ENCODE results near the gene ADGRD1. TPM values are rescaled to one million over a fixed set of nuclear protein-coding genes. Genes with fewer than 3 reads are reported as not detected.

Gene ADGRD1
- total RNA-seq, 1 donor from 2014 or later, result 99.5 TPM

DNA sequence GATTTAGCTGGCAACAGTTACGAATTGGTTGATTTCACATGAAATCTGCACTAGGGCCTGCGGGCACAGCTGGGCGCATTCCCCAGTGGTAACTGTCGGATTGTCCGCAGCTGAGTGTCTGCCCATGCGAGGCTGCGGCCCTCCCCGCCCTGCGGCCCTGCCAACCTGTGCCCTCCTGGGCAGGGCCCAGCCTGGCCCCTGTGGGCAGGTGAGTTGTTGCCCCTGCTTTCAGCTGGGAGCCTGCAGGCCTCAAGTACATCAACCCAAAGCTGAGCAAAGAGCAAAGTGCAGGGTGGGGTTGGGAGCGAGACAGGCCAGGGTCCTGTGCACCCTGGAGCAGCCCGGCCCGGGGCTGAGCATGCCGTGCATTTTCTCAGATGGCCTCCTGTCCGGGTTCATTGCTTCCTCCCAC is 89.1 kb downstream of the ADGRD1 start:
- Histone ChIP-seq H3K27ac (replicated peaks) (no peak overlapping the region), H3K27me3 (ENCODE audit: low read depth) (no peaks in the 10 kb centered on the region), H3K4me3 (no peak overlapping the region), H3K4me1 (peaks cover 9% of the 10 kb centered on the region), H3K9me3 (replicated peaks) (no peaks in the 10 kb centered on the region), H3K36me3 (no peaks in the 10 kb centered on the region)
- intact Hi-C loops (cut with micrococcal nuclease), result no loop called here
- TF ChIP-seq, protein P1, sequence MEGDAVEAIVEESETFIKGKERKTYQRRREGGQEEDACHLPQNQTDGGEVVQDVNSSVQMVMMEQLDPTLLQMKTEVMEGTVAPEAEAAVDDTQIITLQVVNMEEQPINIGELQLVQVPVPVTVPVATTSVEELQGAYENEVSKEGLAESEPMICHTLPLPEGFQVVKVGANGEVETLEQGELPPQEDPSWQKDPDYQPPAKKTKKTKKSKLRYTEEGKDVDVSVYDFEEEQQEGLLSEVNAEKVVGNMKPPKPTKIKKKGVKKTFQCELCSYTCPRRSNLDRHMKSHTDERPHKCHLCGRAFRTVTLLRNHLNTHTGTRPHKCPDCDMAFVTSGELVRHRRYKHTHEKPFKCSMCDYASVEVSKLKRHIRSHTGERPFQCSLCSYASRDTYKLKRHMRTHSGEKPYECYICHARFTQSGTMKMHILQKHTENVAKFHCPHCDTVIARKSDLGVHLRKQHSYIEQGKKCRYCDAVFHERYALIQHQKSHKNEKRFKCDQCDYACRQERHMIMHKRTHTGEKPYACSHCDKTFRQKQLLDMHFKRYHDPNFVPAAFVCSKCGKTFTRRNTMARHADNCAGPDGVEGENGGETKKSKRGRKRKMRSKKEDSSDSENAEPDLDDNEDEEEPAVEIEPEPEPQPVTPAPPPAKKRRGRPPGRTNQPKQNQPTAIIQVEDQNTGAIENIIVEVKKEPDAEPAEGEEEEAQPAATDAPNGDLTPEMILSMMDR (IDR thresholded peaks at IDR 0.05; ENCODE audit: borderline replicate concordance), result no peak
- no peak for DNase-seq

- Histone ChIP-seq H3K4me3 (no peak overlapping the region), H3K36me3 (no peaks in the 10 kb centered on the region), H3K27me3 (ENCODE audit: low read depth) (no peaks in the 10 kb centered on the region), H3K27ac (replicated peaks) (no peak overlapping the region), H3K4me1 (peaks cover 15% of the 10 kb centered on the region), H3K9me3 (replicated peaks) (no peaks in the 10 kb centered on the region)
- TF ChIP-seq, protein P1 (IDR thresholded peaks at IDR 0.05; ENCODE audit: borderline replicate concordance), result no peak
- no peak for DNase-seq
- intact Hi-C loops (cut with micrococcal nuclease), result no loop called here
Measured at GRCh38 chr12:131043401-131043871, 89.7 kb downstream of the ADGRD1 start.

GRCh38 chr12:131044136-131044535 is 90.4 kb downstream of the ADGRD1 start:
- Histone ChIP-seq H3K27ac (replicated peaks) (no peak overlapping the region), H3K27me3 (ENCODE audit: low read depth) (no peaks in the 10 kb centered on the region), H3K4me1 (peaks cover 22% of the 10 kb centered on the region), H3K36me3 (no peaks in the 10 kb centered on the region), H3K4me3 (no peak overlapping the region), H3K9me3 (replicated peaks) (no peaks in the 10 kb centered on the region)
- TF ChIP-seq, protein P1 (IDR thresholded peaks at IDR 0.05; ENCODE audit: borderline replicate concordance), result no peak
- intact Hi-C loops (cut with micrococcal nuclease), result no loop called here
- DNase-seq, result no peak

GRCh38 chr12:131044760-131045381 is 91.2 kb downstream of the ADGRD1 start:
- TF ChIP-seq, protein P1 (IDR thresholded peaks at IDR 0.05; ENCODE audit: borderline replicate concordance), result no peak
- DNase-seq, result no peak
- peaks cover 30% of the 10 kb centered on the region for H3K4me1 ChIP-seq
- H3K27me3 ChIP-seq (ENCODE audit: low read depth), result no peaks in the 10 kb centered on the region
- H3K9me3 ChIP-seq (replicated peaks), result no peaks in the 10 kb centered on the region
- no peak overlapping the region for H3K4me3 ChIP-seq
- no peaks in the 10 kb centered on the region for H3K36me3 ChIP-seq
- intact Hi-C loops (cut with micrococcal nuclease), result no loop called here
- H3K27ac ChIP-seq (replicated peaks), result no peak overlapping the region

DNA sequence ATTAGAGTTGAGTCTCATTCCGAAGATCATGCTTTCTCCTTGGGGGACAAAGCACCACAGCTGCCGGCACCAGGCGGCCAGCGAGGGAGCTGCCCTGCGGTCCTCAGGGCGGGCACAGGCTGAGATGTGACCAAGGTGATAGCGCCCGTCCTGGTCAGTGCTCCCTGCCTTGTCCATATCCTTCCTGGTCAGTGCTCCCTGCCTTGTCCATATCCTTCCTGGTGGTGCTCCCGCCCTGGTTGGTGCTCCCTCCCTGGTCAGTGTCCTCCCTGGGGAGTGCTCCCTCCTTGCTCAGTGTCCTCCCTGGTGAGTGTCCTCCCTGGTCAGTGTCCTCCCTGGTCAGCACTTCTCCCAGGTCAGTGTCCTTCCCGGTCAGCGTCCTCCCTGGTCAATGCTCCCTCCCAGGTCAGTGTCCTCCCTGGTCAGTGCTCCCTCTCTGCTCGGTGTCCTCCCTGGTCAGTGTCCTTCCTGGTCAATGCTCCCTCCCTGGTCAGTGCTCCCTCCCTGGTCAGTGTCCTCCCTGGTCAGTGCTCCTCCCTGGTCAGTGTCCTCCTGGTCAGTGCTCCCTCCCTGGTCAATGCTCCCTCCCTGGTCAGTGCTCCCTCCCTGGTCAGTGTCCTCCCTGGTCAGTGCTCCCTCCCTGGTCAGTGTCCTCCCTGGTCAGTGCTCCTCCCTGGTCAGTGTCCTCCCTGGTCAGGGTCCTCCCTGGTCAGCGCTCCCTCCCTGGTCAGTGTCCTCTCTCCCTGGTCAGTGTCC is 92.2 kb downstream of the ADGRD1 start:
- no peak for DNase-seq
- no peak overlapping the region for H3K4me3 ChIP-seq
- no peak overlapping the region for H3K27ac ChIP-seq (replicated peaks)
- no peaks in the 10 kb centered on the region for H3K9me3 ChIP-seq (replicated peaks)
- H3K27me3 ChIP-seq (ENCODE audit: low read depth), result no peaks in the 10 kb centered on the region
- intact Hi-C loops (cut with micrococcal nuclease), result no loop called here
- H3K4me1 ChIP-seq, result peaks cover 40% of the 10 kb centered on the region
- TF ChIP-seq, protein P1 (IDR thresholded peaks at IDR 0.05; ENCODE audit: borderline replicate concordance), result no peak
- H3K36me3 ChIP-seq, result no peaks in the 10 kb centered on the region

Measured in left ventricle myocardium inferior (tissue), 1 donor.